H1 (cell line): Measurements from ENCODE around the gene VPS13C. TPM values are rescaled to one million over a fixed set of nuclear protein-coding genes. Genes with fewer than 3 reads are reported as not detected.

Experiments
- CTCF ChIA-PET: fragments of 300-600 bp; sonication (Branson Sonifier 250); formaldehyde crosslinking; loops from one replicate; lab custom pipeline; 2021; ENCODE audit not compliant: partially characterized antibody; lab: Charles Lee
- POLR2A ChIA-PET: fragments of 300-600 bp; sonication (Branson Sonifier 250); formaldehyde crosslinking; loops from one replicate; lab custom pipeline; 2021; ENCODE audit warnings: inconsistent platforms; ENCODE audit not compliant: partially characterized antibody; lab: Charles Lee
- DNase-seq, 2 experiments: peaks; one replicate each; pipeline versions ENCODE4 v3.0.0 to v3.0.0-alpha.2; 2010 to 2022; ENCODE audit warnings: low spot score in 2 of 2, low read depth in 1 of 2, mixed read lengths in 1 of 2
- FAIRE-seq: peaks from 2 replicates; lab custom pipeline; 2011; peaks lifted over from hg19 to GRCh38; lab: Jason Lieb, UNC
- H2AFZ ChIP-seq: 2 replicates; pipeline ENCODE4 v1.8.1; 2012; ENCODE audit warnings: low read length, inconsistent platforms
- H2AK5ac ChIP-seq: 2 replicates; pipeline ENCODE4 v1.6.1; 2013; ENCODE audit warnings: low read depth, low read length
- H2BK120ac ChIP-seq: replicated peaks from 2 replicates; pipeline ENCODE3; 2013; ENCODE audit warnings: low read depth, low read length, inconsistent platforms
- H2BK12ac ChIP-seq: 2 replicates; pipeline ENCODE4 v1.6.1; 2013; ENCODE audit warnings: low read depth, low read length
- H2BK15ac ChIP-seq: 2 replicates; pipeline ENCODE4 v1.6.1; 2013; ENCODE audit warnings: low read length
- H2BK20ac ChIP-seq: 2 replicates; pipeline ENCODE4 v1.6.1; 2013; ENCODE audit warnings: low read length
- H2BK5ac ChIP-seq: 2 replicates; pipeline ENCODE4 v1.6.1; 2013; ENCODE audit warnings: low read depth, low read length
- H3K14ac ChIP-seq: 2 replicates; pipeline ENCODE4 v1.6.1; 2013; ENCODE audit warnings: inconsistent platforms; ENCODE audit not compliant: insufficient read length
- H3K18ac ChIP-seq: 2 replicates; pipeline ENCODE4 v1.6.1; 2013; ENCODE audit warnings: low read length; ENCODE audit errors: extremely low read depth
- H3K23ac ChIP-seq: 2 replicates; pipeline ENCODE4 v1.6.1; 2013; ENCODE audit warnings: inconsistent platforms; ENCODE audit not compliant: insufficient read length
- H3K23me2 ChIP-seq: 2 replicates; pipeline ENCODE4 v1.6.1; 2013; ENCODE audit warnings: low read depth, low read length
- H3K27ac ChIP-seq: 2 replicates; pipeline ENCODE4 v1.6.1; 2011; ENCODE audit warnings: low read depth, low read length, inconsistent platforms
- H3K27me3 ChIP-seq, 4 experiments: replicated peaks in 1 of 4; 1 replicate in 1 of 4; 2 replicates in 3 of 4; pipeline versions ENCODE4 v1.6.1 to v1.8.1; 2011 to 2013; ENCODE audit warnings: low read length in 3 of 4, mild to moderate bottlenecking in 3 of 4, inconsistent platforms in 2 of 4, mixed read lengths in 2 of 4, moderate library complexity in 1 of 4; ENCODE audit not compliant: control insufficient read depth in 3 of 4, insufficient read depth in 3 of 4; ENCODE audit errors: extremely low read depth in 1 of 4
- H3K36me3 ChIP-seq, 4 experiments: 2 replicates each; pipeline versions ENCODE4 v1.6.1 to v1.8.1; 2011 to 2013; ENCODE audit warnings: mild to moderate bottlenecking in 4 of 4, low read length in 3 of 4, moderate library complexity in 2 of 4, control low read depth in 1 of 4, inconsistent platforms in 1 of 4; ENCODE audit not compliant: insufficient read depth in 4 of 4, control insufficient read depth in 2 of 4
- H3K4ac ChIP-seq: replicated peaks from 2 replicates; pipeline ENCODE3; 2013; ENCODE audit warnings: low read length, low read depth, mixed read lengths, inconsistent platforms; ENCODE audit not compliant: insufficient read length
- H3K4me1 ChIP-seq, 4 experiments: replicated peaks in 1 of 4; 1 replicate in 1 of 4; 2 replicates in 3 of 4; pipeline versions ENCODE4 v1.6.1 to v1.8.1; 2011 to 2013; ENCODE audit warnings: low read length in 3 of 4, inconsistent platforms in 2 of 4, mixed read lengths in 1 of 4; ENCODE audit not compliant: insufficient read depth in 4 of 4, control insufficient read depth in 3 of 4
- H3K4me2 ChIP-seq, 2 experiments: 2 replicates each; pipeline versions ENCODE4 v1.6.1 to v1.8.1; 2011 to 2013; ENCODE audit warnings: low read depth in 2 of 2, low read length in 2 of 2, control low read depth in 1 of 2, inconsistent platforms in 1 of 2, mild to moderate bottlenecking in 1 of 2; ENCODE audit not compliant: insufficient read depth in 1 of 2
- H3K4me3 ChIP-seq, 4 experiments: fragments of 200-600, 300-600 bp in 1 of 4; sonication (generic), shearing (Covaris generic), sonication (Bioruptor Twin) in 1 of 4; 2 replicates each; pipeline versions ENCODE4 v1.5.1 to v1.8.1; 2011 to 2016; ENCODE audit warnings: low read length in 4 of 4, low read depth in 3 of 4, control low read depth in 2 of 4, inconsistent platforms in 2 of 4, mild to moderate bottlenecking in 2 of 4, mixed read lengths in 1 of 4, moderate library complexity in 1 of 4; ENCODE audit not compliant: insufficient read depth in 2 of 4; ENCODE audit errors: extremely low read depth in 1 of 4
- H3K56ac ChIP-seq: replicated peaks from 2 replicates; pipeline ENCODE3; 2013; ENCODE audit warnings: low read depth, mild to moderate bottlenecking, mixed read lengths, low read length, inconsistent platforms; ENCODE audit not compliant: insufficient read length
- H3K79me1 ChIP-seq: 2 replicates; pipeline ENCODE4 v1.6.1; 2013; ENCODE audit warnings: low read depth, low read length, control low read depth
- H3K79me2 ChIP-seq, 2 experiments: 2 replicates each; pipeline versions ENCODE4 v1.6.1 to v1.8.1; 2012 to 2013; ENCODE audit warnings: low read length in 2 of 2, mild to moderate bottlenecking in 2 of 2, inconsistent platforms in 1 of 2; ENCODE audit not compliant: insufficient read depth in 2 of 2, control insufficient read depth in 1 of 2
- H3K9ac ChIP-seq, 4 experiments: replicated peaks in 1 of 4; 1 replicate in 1 of 4; 2 replicates in 3 of 4; pipeline versions ENCODE4 v1.6.1 to v1.8.1; 2011 to 2013; ENCODE audit warnings: low read depth in 3 of 4, low read length in 3 of 4, control low read depth in 2 of 4, mild to moderate bottlenecking in 2 of 4, moderate library complexity in 2 of 4, inconsistent platforms in 1 of 4; ENCODE audit errors: extremely low read depth in 1 of 4
- H3K9me3 ChIP-seq, 2 experiments: 2 replicates each; pipeline versions ENCODE4 v1.6.1 to v1.8.1; 2012 to 2013; ENCODE audit warnings: mild to moderate bottlenecking in 2 of 2, moderate library complexity in 2 of 2, control low read depth in 1 of 2, inconsistent platforms in 1 of 2, low read depth in 1 of 2, low read length in 1 of 2, mixed read lengths in 1 of 2; ENCODE audit not compliant: insufficient read depth in 2 of 2
- H4K20me1 ChIP-seq, 2 experiments: replicated peaks in 1 of 2; 2 replicates each; pipeline versions ENCODE3 to v1.8.1; 2011 to 2013; ENCODE audit warnings: inconsistent platforms in 2 of 2, low read length in 2 of 2, mild to moderate bottlenecking in 1 of 2; ENCODE audit not compliant: insufficient read depth in 2 of 2, control insufficient read depth in 1 of 2
- H4K5ac ChIP-seq: 2 replicates; pipeline ENCODE4 v1.6.1; 2013; ENCODE audit warnings: low read length, low read depth, mixed read lengths, inconsistent platforms; ENCODE audit not compliant: insufficient read length
- H4K8ac ChIP-seq: 2 replicates; pipeline ENCODE4 v1.8.0; 2013; ENCODE audit warnings: mild to moderate bottlenecking, moderate library complexity, low read length, inconsistent platforms; ENCODE audit not compliant: insufficient read depth; ENCODE audit errors: extremely low read depth
- H4K91ac ChIP-seq: replicated peaks from 2 replicates; pipeline ENCODE3; 2013; ENCODE audit warnings: low read length, mixed read lengths, inconsistent platforms; ENCODE audit not compliant: insufficient read length
- BACH1 ChIP-seq: IDR thresholded peaks from 2 replicates; pipeline ENCODE4 v1.6.1; 2012; ENCODE audit warnings: low read length, improper control_type of control experiment
- BCL11A ChIP-seq, 2 experiments: IDR thresholded peaks; one replicate each; pipeline ENCODE4 v1.6.1; 2011; ENCODE audit warnings: low read depth in 2 of 2, low read length in 2 of 2, mild to moderate bottlenecking in 2 of 2
- GTF2F1 ChIP-seq: IDR thresholded peaks from 2 replicates; pipeline ENCODE4 v1.6.1; 2012; ENCODE audit warnings: low read depth, low read length, improper control_type of control experiment, borderline replicate concordance
- KDM5A ChIP-seq: fragments of 200-600 bp; IDR thresholded peaks from 2 replicates; pipeline ENCODE4 v1.7.1; 2012; ENCODE audit warnings: mild to moderate bottlenecking, low read length, inconsistent platforms, mixed read lengths
- NANOG ChIP-seq: IDR thresholded peaks from 2 replicates; pipeline ENCODE4 v1.6.1; 2011; ENCODE audit warnings: low read length, low read depth, mild to moderate bottlenecking, inconsistent platforms; ENCODE audit not compliant: insufficient read depth, poor library complexity, severe bottlenecking
- NRF1 ChIP-seq: IDR thresholded peaks from 2 replicates; pipeline ENCODE4 v1.6.1; 2011; ENCODE audit warnings: mild to moderate bottlenecking, low read depth, low read length, improper control_type of control experiment
- SP4 ChIP-seq: IDR thresholded peaks from 2 replicates; pipeline ENCODE4 v1.6.1; 2012; ENCODE audit warnings: low read length, inconsistent platforms
- SRF ChIP-seq: IDR thresholded peaks from 2 replicates; pipeline ENCODE4 v1.6.1; 2011; ENCODE audit warnings: mild to moderate bottlenecking, low read depth, low read length, moderate library complexity
- WGBS, 2 experiments: shearing (Covaris generic) in 1 of 2; methylation state at CpG; one replicate each; pipeline versions ENCODE4 v1.1.6 to v1.1.7; 2013 to 2015; ENCODE audit warnings: low lambda C conversion rate in 2 of 2, mixed read lengths in 2 of 2, inconsistent platforms in 1 of 2, low coverage in 1 of 2, missing lambda C conversion rate in 1 of 2; ENCODE audit not compliant: insufficient replicate concordance in 2 of 2, insufficient coverage in 1 of 2, insufficient read length in 1 of 2; ENCODE audit errors: extremely low coverage in 1 of 2, missing lambda C conversion rate in 1 of 2; 5-methylcytosine and 5-hydroxymethylcytosine counted together
- polyA plus RNA-seq, 7 experiments: library from polyadenylated mRNA; depleted of rRNA in 3 of 7; stranded (reverse) in 5 of 7; unstranded in 2 of 7; fragments of >200 nt in 5 of 7; fragments of 200-250 nt in 2 of 7; gene quantifications; 1 replicate in 5 of 7; 2 replicates in 1 of 7; 4 replicates in 1 of 7; pipeline versions ENCODE4 v1.2.1 to v1.2.3, GENCODE V29; 2011 to 2013; ENCODE audit warnings: missing spikeins in 2 of 7, mixed read lengths in 2 of 7
- total RNA-seq: library from RNA; stranded (reverse); fragmentation: NEBNext Ultra II Directional; extraction: Animal tissue kit (Norgen Biotek cat#: 25700); gene quantifications from 2 replicates; pipeline ENCODE4 v1.2.1, GENCODE V29; 2021
- TF ChIP-seq, protein P1 (sequence below): IDR thresholded peaks from 2 replicates; pipeline ENCODE4 v1.6.1; 2012; ENCODE audit warnings: low read length, inconsistent platforms
- TF ChIP-seq, protein P2 (sequence below): IDR thresholded peaks from 2 replicates; pipeline ENCODE4 v1.6.1; 2012; ENCODE audit warnings: inconsistent platforms

VPS13C gene
- total and polyA plus RNA-seq, 2 of the 8 experiments (the other 6 are each of a cell fraction or from before 2014, with no cell fraction given), result 4.8 to 18.8 TPM

DNA sequence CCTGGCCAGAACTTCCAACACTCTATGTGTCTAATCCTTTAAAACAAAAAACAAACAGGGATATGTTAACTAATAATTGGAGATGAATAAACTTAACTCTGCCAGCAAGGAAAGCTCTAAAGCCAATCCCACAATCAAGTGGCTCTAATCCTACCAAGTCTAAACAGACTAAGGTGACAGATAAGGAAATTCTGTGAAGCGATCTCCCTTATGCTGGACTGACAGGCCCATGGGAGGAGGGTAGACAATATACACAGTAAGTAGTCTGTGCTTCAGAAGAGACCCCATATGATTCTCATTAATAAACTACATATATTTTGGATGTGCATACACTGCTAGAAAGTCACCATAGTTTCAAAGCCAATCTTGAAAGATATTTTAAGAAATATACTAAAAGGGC, 10.1 kb downstream of the VPS13C start:
- H3K4me3 ChIP-seq, result no peak overlapping the region
- no peak overlapping the region for H2BK12ac ChIP-seq
- no peak overlapping the region for H3K27ac ChIP-seq
- H3K4me1 ChIP-seq, result no peaks in the 10 kb centered on the region
- no peak overlapping the region for H3K9ac ChIP-seq
- no peak overlapping the region for H2AK5ac ChIP-seq
- ChIA-PET CTCF (no interaction called here), POLR2A (no interaction called here)
- FAIRE-seq, result no peak
- 83% methylated on average over 1 of the region's 1 CpG; no CpG with 5 or more reads in 1 of the 2 experiments for WGBS, 2 experiments
- no peak overlapping the region for H2BK15ac ChIP-seq
- H2BK20ac ChIP-seq, result no peak overlapping the region
- H3K79me1 ChIP-seq, result no peaks in the 10 kb centered on the region
- no peak overlapping the region for H2BK120ac ChIP-seq
- no peaks in the 10 kb centered on the region for H3K23me2 ChIP-seq
- no peak overlapping the region for H3K4me2 ChIP-seq
- no peak overlapping the region for H2BK5ac ChIP-seq
- no peaks in the 10 kb centered on the region for H3K9me3 ChIP-seq
- no peak overlapping the region for H3K56ac ChIP-seq
- H4K20me1 ChIP-seq, result no peaks in the 10 kb centered on the region
- no peak overlapping the region for H3K23ac ChIP-seq
- H3K14ac ChIP-seq, result no peak overlapping the region
- no peak overlapping the region for H4K5ac ChIP-seq
- H3K27me3 ChIP-seq, result no peaks in the 10 kb centered on the region
- H3K4ac ChIP-seq, result no peak overlapping the region
- no peak overlapping the region for H2AFZ ChIP-seq
- H4K8ac ChIP-seq, result no peak overlapping the region
- no peak overlapping the region for H3K18ac ChIP-seq
- no peaks in the 10 kb centered on the region; a peak in 1 of 4 replicates for H3K79me2 ChIP-seq
- no peak overlapping the region for H4K91ac ChIP-seq
- DNase-seq, result no peak
- H3K36me3 ChIP-seq, result no peaks in the 10 kb centered on the region
- TF ChIP-seq GTF2F1 (no peak), BCL11A (IDR thresholded peaks at IDR 0.05; ENCODE audit: low read depth in 2 of 2, low read length in 2 of 2) (no peak), NRF1 (no peak), SP4 (no peak), NANOG (no peak), SRF (no peak), KDM5A (no peak), BACH1 (no peak)
- TF ChIP-seq, protein P1, sequence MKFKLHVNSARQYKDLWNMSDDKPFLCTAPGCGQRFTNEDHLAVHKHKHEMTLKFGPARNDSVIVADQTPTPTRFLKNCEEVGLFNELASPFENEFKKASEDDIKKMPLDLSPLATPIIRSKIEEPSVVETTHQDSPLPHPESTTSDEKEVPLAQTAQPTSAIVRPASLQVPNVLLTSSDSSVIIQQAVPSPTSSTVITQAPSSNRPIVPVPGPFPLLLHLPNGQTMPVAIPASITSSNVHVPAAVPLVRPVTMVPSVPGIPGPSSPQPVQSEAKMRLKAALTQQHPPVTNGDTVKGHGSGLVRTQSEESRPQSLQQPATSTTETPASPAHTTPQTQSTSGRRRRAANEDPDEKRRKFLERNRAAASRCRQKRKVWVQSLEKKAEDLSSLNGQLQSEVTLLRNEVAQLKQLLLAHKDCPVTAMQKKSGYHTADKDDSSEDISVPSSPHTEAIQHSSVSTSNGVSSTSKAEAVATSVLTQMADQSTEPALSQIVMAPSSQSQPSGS, result no peak
- TF ChIP-seq, protein P2, sequence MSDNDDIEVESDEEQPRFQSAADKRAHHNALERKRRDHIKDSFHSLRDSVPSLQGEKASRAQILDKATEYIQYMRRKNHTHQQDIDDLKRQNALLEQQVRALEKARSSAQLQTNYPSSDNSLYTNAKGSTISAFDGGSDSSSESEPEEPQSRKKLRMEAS, result no peak
